ENCODE data around the gene LYPD6B.

LYPD6B gene

GRCh38 chr2:149173220-149173619, 134.7 kb downstream of the LYPD6B start:
- Histone ChIP-seq H3K9me3 (ENCODE audit: insufficient read depth, low read depth, low read length) (peaks cover 5% of the 10 kb centered on the region; the same call in 1 of the 2 replicates), H3K36me3 (ENCODE audit: insufficient read depth, low read length) (no peaks in the 10 kb centered on the region), H3K4me2 (ENCODE audit: low read depth, low read length, poor library complexity, severe bottlenecking) (no peak overlapping the region), H4K20me1 (ENCODE audit: insufficient read depth, low read length, poor library complexity, severe bottlenecking) (no peaks in the 10 kb centered on the region), H3K27me3 (ENCODE audit: insufficient read depth, low read length, poor library complexity, severe bottlenecking) (no peaks in the 10 kb centered on the region), H3F3A (ENCODE audit: low read depth) (no peaks in the 10 kb centered on the region), H3K9ac (ENCODE audit: low read depth, low read length, poor library complexity, severe bottlenecking) (no peak overlapping the region), H2AFZ (ENCODE audit: low read length) (no peak overlapping the region), H3K79me2 (ENCODE audit: insufficient read depth, low read length) (no peaks in the 10 kb centered on the region), H3K4me1 (ENCODE audit: insufficient read depth, low read length, poor library complexity, severe bottlenecking) (no peaks in the 10 kb centered on the region), H3K9me2 (replicated peaks; ENCODE audit: low read depth, low read length) (no peaks in the 10 kb centered on the region), H3K4me3 (ENCODE audit: low read length, poor library complexity, severe bottlenecking) (no peak overlapping the region)
- TF ChIP-seq EZH2phosphoT487 (IDR thresholded peaks at IDR 0.05; ENCODE audit: borderline replicate concordance) (no peak), CTCF (conservative IDR thresholded peaks at IDR 0.05; ENCODE audit: low read length) (no peak)

DNA sequence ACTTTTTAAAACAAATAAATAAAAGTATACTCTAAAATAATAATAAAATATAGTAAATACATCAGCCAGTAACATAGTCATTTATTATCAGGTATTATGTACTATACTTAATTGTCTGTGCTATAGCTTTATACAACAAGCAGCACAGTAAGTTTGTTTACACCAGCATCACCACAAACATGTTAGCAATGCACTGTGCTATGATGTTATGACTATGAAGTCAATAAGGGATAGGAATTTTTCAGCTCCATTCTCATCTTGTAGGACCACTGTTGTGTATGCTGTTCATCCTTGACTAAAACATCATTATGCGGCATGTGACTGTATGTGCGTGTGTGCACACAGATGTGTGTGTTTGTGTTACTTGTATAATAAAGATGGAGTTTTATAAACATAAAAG, 137.5 kb downstream of the LYPD6B start:
- H3K9me3 ChIP-seq (ENCODE audit: insufficient read depth, low read depth, low read length) = peaks cover 5% of the 10 kb centered on the region; the same call in 1 of the 2 replicates
- no peaks in the 10 kb centered on the region for H3K79me2 ChIP-seq (ENCODE audit: insufficient read depth, low read length)
- no peaks in the 10 kb centered on the region for H3K36me3 ChIP-seq (ENCODE audit: insufficient read depth, low read length)
- H3K4me3 ChIP-seq (ENCODE audit: low read length, poor library complexity, severe bottlenecking) = no peak overlapping the region
- H3K9ac ChIP-seq (ENCODE audit: low read depth, low read length, poor library complexity, severe bottlenecking) = no peak overlapping the region
- no peaks in the 10 kb centered on the region for H3F3A ChIP-seq (ENCODE audit: low read depth)
- H2AFZ ChIP-seq (ENCODE audit: low read length) = no peak overlapping the region
- H3K9me2 ChIP-seq (replicated peaks; ENCODE audit: low read depth, low read length) = no peaks in the 10 kb centered on the region
- H4K20me1 ChIP-seq (ENCODE audit: insufficient read depth, low read length, poor library complexity, severe bottlenecking) = no peaks in the 10 kb centered on the region
- H3K4me1 ChIP-seq (ENCODE audit: insufficient read depth, low read length, poor library complexity, severe bottlenecking) = no peaks in the 10 kb centered on the region
- no peak overlapping the region for H3K4me2 ChIP-seq (ENCODE audit: low read depth, low read length, poor library complexity, severe bottlenecking)
- no peaks in the 10 kb centered on the region for H3K27me3 ChIP-seq (ENCODE audit: insufficient read depth, low read length, poor library complexity, severe bottlenecking)
- TF ChIP-seq CTCF (conservative IDR thresholded peaks at IDR 0.05; ENCODE audit: low read length) (no peak), EZH2phosphoT487 (IDR thresholded peaks at IDR 0.05; ENCODE audit: borderline replicate concordance) (no peak)

GRCh38 chr2:149178612-149179011, 140.1 kb downstream of the LYPD6B start:
- Histone ChIP-seq H3K36me3 (ENCODE audit: insufficient read depth, low read length) (no peaks in the 10 kb centered on the region), H3K9me3 (ENCODE audit: insufficient read depth, low read depth, low read length) (no peaks in the 10 kb centered on the region), H3K27me3 (ENCODE audit: insufficient read depth, low read length, poor library complexity, severe bottlenecking) (no peaks in the 10 kb centered on the region), H3K9me2 (replicated peaks; ENCODE audit: low read depth, low read length) (no peaks in the 10 kb centered on the region), H3F3A (ENCODE audit: low read depth) (no peaks in the 10 kb centered on the region), H2AFZ (ENCODE audit: low read length) (no peak overlapping the region), H3K79me2 (ENCODE audit: insufficient read depth, low read length) (no peaks in the 10 kb centered on the region), H3K9ac (ENCODE audit: low read depth, low read length, poor library complexity, severe bottlenecking) (no peak overlapping the region), H3K4me3 (ENCODE audit: low read length, poor library complexity, severe bottlenecking) (no peak overlapping the region), H3K4me1 (ENCODE audit: insufficient read depth, low read length, poor library complexity, severe bottlenecking) (no peaks in the 10 kb centered on the region), H4K20me1 (ENCODE audit: insufficient read depth, low read length, poor library complexity, severe bottlenecking) (no peaks in the 10 kb centered on the region), H3K4me2 (ENCODE audit: low read depth, low read length, poor library complexity, severe bottlenecking) (no peak overlapping the region)
- TF ChIP-seq EZH2phosphoT487 (IDR thresholded peaks at IDR 0.05; ENCODE audit: borderline replicate concordance) = no peak
- no peak for TF ChIP-seq CTCF (conservative IDR thresholded peaks at IDR 0.05; ENCODE audit: low read length)

Measured in Loucy (cell line).